ENCODE results near the gene CGRRF1.

GRCh38 chr14:54474232-54474793 lies 35.4 kb upstream of the CGRRF1 start:
- TF ChIP-seq POLR2AphosphoS5 (IDR thresholded peaks at IDR 0.05; ENCODE audit: low read depth, low read length) (no peak), SIN3A (IDR thresholded peaks at IDR 0.05; ENCODE audit: borderline replicate concordance, insufficient read depth, low read depth, low read length) (no peak), CTCF (IDR thresholded peaks at IDR 0.05) (no peak), REST (IDR thresholded peaks at IDR 0.05; ENCODE audit: insufficient read depth in 1 of 2, low read depth in 2 of 2, low read length in 1 of 2) (no peak)

Measured in Panc1 (cell line).